Lower leg skin (tissue), 3 donors: Measurements from ENCODE around the gene PIM3.
A peak's percentile ranks its signal among the peaks of the same experiment; 100 is the strongest.

Source experiments
- CTCF ChIP-seq, 3 donors: fragments of 450-650 bp; IDR thresholded peaks; one replicate each; pipeline ENCODE4 v1.5.1; 2016; ENCODE audit warnings: antibody characterized with exemption in 3 of 3, mild to moderate bottlenecking in 3 of 3, moderate library complexity in 2 of 3
- POLR2A ChIP-seq, 2 donors: fragments of 450-650 bp; IDR thresholded peaks; one replicate each; pipeline ENCODE4 v1.6.1; 2016 to 2017; ENCODE audit warnings: antibody characterized with exemption in 2 of 2, mild to moderate bottlenecking in 1 of 2, moderate library complexity in 1 of 2

- TF ChIP-seq CTCF (IDR thresholded peaks at IDR 0.05), result peak in 1 of 3 donors; percentile 11
- no peak for TF ChIP-seq POLR2A (IDR thresholded peaks at IDR 0.05)
These were observed 19.2 kb downstream of the PIM3 start for GRCh38 chr22:49979587-49980264.
